ENCODE results near the gene MTF2.
"Not testable (repeated sequence)": the region's sequence is repeated elsewhere in the genome, so short reads cannot be mapped to it uniquely, and the experiment has no call there.

MTF2 gene

GRCh38 chr1:93078986-93079654 is at the start of gene MTF2:
Gene MTF2 (plus strand): TSS chr1:93079283. CDS start chr1:93079527, 244 bp downstream.
- DNase-seq (ENCODE audit: low read depth) = peak; percentile 99

GRCh38 chr1:93029317-93029716 is 49.8 kb upstream of the MTF2 start:
- no peak for DNase-seq (ENCODE audit: low read depth)

- DNase-seq (ENCODE audit: low read depth) = not testable (repeated sequence)
Observed at GRCh38 chr1:93030191-93030590, 48.9 kb upstream of the MTF2 start.

- DNase-seq (ENCODE audit: low read depth) = no peak
Observed at GRCh38 chr1:93031711-93032110, 47.4 kb upstream of the MTF2 start.

GRCh38 chr1:93033029-93033428 is 46.1 kb upstream of the MTF2 start:
- DNase-seq (ENCODE audit: low read depth) = no peak

- no peak for DNase-seq (ENCODE audit: low read depth)
Observed at GRCh38 chr1:93033785-93034184, 45.3 kb upstream of the MTF2 start.

- no peak for DNase-seq (ENCODE audit: low read depth)
Observed at GRCh38 chr1:93034397-93034796, 44.7 kb upstream of the MTF2 start.

GRCh38 chr1:93036672-93037071 is 42.4 kb upstream of the MTF2 start:
- DNase-seq (ENCODE audit: low read depth) = no peak

- DNase-seq (ENCODE audit: low read depth) = no peak
Observed at GRCh38 chr1:93042187-93043056, 36.7 kb upstream of the MTF2 start.

GRCh38 chr1:93043057-93043557 is 36.0 kb upstream of the MTF2 start:
- no peak for DNase-seq (ENCODE audit: low read depth)

- DNase-seq (ENCODE audit: low read depth) = no peak
Observed at GRCh38 chr1:93047618-93048017, 31.5 kb upstream of the MTF2 start.

- DNase-seq (ENCODE audit: low read depth) = no peak
Observed at GRCh38 chr1:93051961-93052360, 27.1 kb upstream of the MTF2 start.

GRCh38 chr1:93056214-93056613 is 22.9 kb upstream of the MTF2 start:
- DNase-seq (ENCODE audit: low read depth) = peak; percentile 3

- DNase-seq (ENCODE audit: low read depth) = no peak
Observed at GRCh38 chr1:93056649-93057048, 22.4 kb upstream of the MTF2 start.

- DNase-seq (ENCODE audit: low read depth) = peak; percentile 26
Observed at GRCh38 chr1:93061895-93062792, 16.9 kb upstream of the MTF2 start.

- DNase-seq (ENCODE audit: low read depth) = no peak
Observed at GRCh38 chr1:93076268-93076667, 2.8 kb upstream of the MTF2 start.

GRCh38 chr1:93078203-93078602 is 880 bp upstream of the MTF2 start:
- no peak for DNase-seq (ENCODE audit: low read depth)

GRCh38 chr1:93078638-93078985 is 471 bp upstream of the MTF2 start:
- no peak for DNase-seq (ENCODE audit: low read depth)

GRCh38 chr1:93079685-93080141 is 630 bp downstream of the MTF2 start:
- DNase-seq (ENCODE audit: low read depth) = no peak

- peak; percentile 71 for DNase-seq (ENCODE audit: low read depth)
Observed at GRCh38 chr1:93080179-93080823, 1.2 kb downstream of the MTF2 start.

GRCh38 chr1:93081716-93082115 is 2.6 kb downstream of the MTF2 start:
- peak; percentile 80 for DNase-seq (ENCODE audit: low read depth)

GRCh38 chr1:93082313-93082712 is 3.2 kb downstream of the MTF2 start:
- no peak for DNase-seq (ENCODE audit: low read depth)

Data from fibroblast of gingiva (primary cell).